DND-41 (cell line): ENCODE measurements around the gene LRRC51.

Experiments
- EZH2 ChIP-seq: IDR thresholded peaks from 3 replicates; pipeline ENCODE4 v1.6.1; 2012; ENCODE audit warnings: borderline replicate concordance, low read depth, mild to moderate bottlenecking, moderate library complexity, low read length, inconsistent platforms; ENCODE audit not compliant: severe bottlenecking
- TF ChIP-seq, protein P1 (sequence below): IDR thresholded peaks from 2 replicates; pipeline ENCODE4 v1.5.1; 2012; ENCODE audit warnings: borderline replicate concordance, low read length, moderate library complexity, mild to moderate bottlenecking; ENCODE audit not compliant: poor library complexity, severe bottlenecking; ENCODE audit errors: extremely low read depth

- TF ChIP-seq, protein P1, sequence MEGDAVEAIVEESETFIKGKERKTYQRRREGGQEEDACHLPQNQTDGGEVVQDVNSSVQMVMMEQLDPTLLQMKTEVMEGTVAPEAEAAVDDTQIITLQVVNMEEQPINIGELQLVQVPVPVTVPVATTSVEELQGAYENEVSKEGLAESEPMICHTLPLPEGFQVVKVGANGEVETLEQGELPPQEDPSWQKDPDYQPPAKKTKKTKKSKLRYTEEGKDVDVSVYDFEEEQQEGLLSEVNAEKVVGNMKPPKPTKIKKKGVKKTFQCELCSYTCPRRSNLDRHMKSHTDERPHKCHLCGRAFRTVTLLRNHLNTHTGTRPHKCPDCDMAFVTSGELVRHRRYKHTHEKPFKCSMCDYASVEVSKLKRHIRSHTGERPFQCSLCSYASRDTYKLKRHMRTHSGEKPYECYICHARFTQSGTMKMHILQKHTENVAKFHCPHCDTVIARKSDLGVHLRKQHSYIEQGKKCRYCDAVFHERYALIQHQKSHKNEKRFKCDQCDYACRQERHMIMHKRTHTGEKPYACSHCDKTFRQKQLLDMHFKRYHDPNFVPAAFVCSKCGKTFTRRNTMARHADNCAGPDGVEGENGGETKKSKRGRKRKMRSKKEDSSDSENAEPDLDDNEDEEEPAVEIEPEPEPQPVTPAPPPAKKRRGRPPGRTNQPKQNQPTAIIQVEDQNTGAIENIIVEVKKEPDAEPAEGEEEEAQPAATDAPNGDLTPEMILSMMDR: no peak
- TF ChIP-seq EZH2: no peak
Observed at GRCh38 chr11:72085621-72086351, 5.1 kb downstream of the LRRC51 start.
